GM12865 (cell line): ENCODE measurements around the gene CAV1.

Experiments used
- DNase-seq: peaks from one replicate; pipeline ENCODE4 v3.0.0; 2010; ENCODE audit warnings: low read depth
- H3K4me3 ChIP-seq: 2 replicates; pipeline ENCODE4 v1.5.1; 2011; ENCODE audit warnings: mild to moderate bottlenecking, low read depth, low read length, control low read depth
- TF ChIP-seq, protein P1 (sequence below): IDR thresholded peaks from 2 replicates; pipeline ENCODE4 v1.5.1; 2011; ENCODE audit warnings: low read length, control low read depth, low read depth, inconsistent platforms; ENCODE audit not compliant: insufficient read depth; ENCODE audit errors: missing control alignments

Gene CAV1

DNA sequence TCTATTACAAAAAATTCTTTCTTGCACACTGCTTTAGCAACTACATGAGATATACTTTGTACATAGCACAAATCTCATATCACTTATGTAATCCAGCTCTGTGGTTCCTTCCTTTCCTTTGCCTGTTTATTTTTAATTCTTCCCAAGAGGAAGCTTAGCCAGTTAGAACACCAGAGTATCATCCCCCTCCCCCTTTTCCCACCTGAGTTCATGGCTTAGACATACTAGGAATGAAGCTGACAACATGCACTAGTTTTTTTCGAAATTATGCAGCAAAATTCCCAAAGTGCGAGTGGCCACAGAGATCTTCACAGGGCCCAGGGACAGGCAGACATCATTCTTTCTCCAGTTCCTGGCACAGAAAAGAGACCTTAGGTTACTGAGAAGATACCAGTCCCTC, 17.8 kb downstream of the CAV1 start:
- no peak overlapping the region for H3K4me3 ChIP-seq
- no peak for DNase-seq
- TF ChIP-seq, protein P1, sequence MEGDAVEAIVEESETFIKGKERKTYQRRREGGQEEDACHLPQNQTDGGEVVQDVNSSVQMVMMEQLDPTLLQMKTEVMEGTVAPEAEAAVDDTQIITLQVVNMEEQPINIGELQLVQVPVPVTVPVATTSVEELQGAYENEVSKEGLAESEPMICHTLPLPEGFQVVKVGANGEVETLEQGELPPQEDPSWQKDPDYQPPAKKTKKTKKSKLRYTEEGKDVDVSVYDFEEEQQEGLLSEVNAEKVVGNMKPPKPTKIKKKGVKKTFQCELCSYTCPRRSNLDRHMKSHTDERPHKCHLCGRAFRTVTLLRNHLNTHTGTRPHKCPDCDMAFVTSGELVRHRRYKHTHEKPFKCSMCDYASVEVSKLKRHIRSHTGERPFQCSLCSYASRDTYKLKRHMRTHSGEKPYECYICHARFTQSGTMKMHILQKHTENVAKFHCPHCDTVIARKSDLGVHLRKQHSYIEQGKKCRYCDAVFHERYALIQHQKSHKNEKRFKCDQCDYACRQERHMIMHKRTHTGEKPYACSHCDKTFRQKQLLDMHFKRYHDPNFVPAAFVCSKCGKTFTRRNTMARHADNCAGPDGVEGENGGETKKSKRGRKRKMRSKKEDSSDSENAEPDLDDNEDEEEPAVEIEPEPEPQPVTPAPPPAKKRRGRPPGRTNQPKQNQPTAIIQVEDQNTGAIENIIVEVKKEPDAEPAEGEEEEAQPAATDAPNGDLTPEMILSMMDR = no peak

DNA sequence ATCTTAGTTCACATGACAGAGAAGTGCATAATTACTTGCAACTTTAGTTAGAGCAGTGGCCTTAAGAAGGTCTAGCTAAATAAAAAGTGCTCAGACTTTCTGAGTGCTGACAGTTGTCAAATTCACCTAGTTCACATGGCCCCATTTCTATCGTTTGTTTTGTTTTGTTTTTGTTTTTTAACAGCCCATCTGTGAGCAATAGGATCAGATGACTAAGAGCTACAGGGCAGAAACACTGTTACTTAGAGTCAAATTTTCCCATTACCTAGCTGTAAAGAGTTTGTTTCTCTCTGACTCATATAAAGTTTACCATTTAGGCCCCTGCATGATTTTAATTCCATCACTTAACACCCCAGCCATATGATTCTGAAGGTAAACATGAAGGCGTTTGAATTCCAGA, 18.8 kb downstream of the CAV1 start:
- no peak for DNase-seq
- TF ChIP-seq, protein P1 = no peak
- H3K4me3 ChIP-seq = no peak overlapping the region

DNA sequence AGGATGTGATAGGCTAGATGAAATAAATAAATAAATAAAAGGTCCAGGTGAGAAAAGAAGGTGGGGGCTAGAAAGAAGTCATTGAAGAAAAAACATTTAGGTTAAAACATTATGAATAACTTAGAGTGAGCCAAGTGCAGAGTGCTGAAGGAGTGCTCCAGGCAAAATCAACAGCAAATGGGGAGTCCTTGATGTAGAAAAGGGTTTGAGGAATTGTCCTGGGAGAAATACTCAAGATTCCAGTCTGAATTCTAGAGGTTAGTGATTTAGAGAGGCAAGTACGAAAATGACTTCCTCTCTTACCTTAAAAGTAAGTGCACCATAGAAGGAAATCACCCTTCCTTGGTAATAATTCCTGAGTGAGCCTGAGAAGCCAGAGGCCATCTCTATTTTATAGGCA, 19.7 kb downstream of the CAV1 start:
- TF ChIP-seq, protein P1 = no peak
- DNase-seq = no peak
- H3K4me3 ChIP-seq = no peak overlapping the region

DNA sequence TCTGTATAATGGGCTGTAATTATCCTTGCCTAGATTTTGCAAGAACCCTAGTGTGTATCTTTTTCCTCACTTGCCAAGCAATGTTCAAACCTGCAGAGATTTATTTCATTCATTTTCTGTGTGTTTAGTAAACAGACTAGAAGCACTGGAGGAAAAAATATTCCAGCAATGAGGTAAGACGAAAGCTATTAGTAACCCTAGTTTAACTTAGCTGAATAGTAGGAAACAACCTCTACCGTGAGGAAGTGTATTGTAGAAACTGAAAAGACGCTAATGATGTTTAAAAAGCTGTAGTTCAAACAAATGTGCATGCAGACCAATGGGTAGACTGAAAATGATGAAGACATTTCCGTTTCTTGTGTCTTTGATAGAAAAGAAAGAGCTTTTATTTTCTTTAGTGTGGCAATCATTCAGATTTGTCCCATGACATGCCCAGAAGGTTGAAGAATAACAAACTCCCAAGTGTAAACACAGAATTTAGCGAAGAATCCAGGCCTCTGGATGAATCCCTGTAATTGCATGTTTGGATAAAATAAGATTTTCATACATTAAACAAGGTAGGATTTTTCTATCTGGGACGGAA, 20.7 kb downstream of the CAV1 start:
- TF ChIP-seq, protein P1 = no peak
- no peak overlapping the region for H3K4me3 ChIP-seq
- no peak for DNase-seq

DNA sequence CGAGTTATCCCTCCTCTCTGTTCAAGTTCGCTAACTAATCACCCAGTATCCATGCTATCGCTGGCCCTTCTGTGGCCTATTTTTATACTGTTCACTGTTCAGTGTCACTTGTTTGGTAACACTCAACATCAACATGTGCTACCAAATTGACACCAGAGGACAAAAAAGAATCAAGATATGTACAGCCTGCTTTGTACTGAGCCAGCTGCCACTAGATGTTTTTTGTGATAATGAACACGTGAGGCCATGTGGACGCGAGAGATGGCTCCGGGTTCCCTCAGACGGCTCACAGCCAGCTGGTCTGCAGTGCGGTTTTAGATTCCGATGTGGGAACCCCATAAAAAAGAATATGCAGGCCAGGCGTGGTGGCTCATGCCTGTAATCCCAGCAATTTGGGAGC, 21.2 kb downstream of the CAV1 start:
- no peak for DNase-seq
- TF ChIP-seq, protein P1 = no peak
- no peak overlapping the region for H3K4me3 ChIP-seq

DNA sequence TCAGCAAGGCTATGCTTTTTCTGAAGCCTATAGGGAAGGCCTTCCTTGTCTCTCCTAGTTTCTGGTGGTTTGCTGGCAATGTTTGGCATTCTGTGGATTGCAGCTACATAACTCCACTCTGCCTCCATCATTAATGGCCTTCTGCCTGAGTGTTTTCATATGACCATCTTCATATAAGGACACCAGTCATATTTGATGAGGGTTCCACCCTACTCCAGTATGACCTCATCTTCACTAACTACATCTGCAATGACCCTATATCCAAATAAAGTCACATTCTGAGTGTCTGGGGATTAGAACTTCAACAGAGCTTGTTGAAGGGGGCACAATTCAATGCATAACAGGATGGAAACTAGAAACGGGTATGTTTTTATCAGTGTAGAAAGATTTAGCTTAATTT, 22.1 kb downstream of the CAV1 start:
- TF ChIP-seq, protein P1 = no peak
- DNase-seq = no peak
- H3K4me3 ChIP-seq = no peak overlapping the region

DNA sequence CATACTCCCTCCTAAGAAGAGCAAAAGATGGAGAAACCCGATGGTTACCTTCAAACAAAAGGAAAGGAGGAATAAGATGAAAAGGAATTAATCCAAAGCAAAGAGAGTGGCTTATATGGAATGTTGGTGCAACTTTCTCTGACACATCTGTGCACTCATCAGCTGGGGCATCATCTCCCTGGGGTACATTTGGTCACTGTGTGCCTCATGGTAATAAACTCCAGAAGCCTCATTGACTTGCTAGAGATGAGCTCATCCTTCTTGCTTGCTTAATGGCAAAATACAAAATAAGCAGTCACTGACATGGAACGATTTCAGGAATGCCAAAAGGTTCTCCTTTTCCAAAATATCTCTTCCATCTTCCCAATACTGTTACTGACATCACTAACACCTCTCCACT, 22.5 kb downstream of the CAV1 start:
- no peak overlapping the region for H3K4me3 ChIP-seq
- TF ChIP-seq, protein P1 = no peak
- DNase-seq = no peak
